Activated naive CD4-positive, alpha-beta T cell treated with anti-CD3 and anti-CD28 coated beads, Interleukin-2, amount 50 U/mL, for 24 hours (primary cell): ENCODE data around the gene OSGIN1.

Experiments used
- H3K27ac Mint-ChIP-seq: one replicate; pipeline ENCODE4 v1.8.0; 2021; ENCODE audit warnings: mild to moderate bottlenecking, mixed read lengths
- H3K27me3 Mint-ChIP-seq: one replicate; pipeline ENCODE4 v1.8.0; 2021; ENCODE audit warnings: mixed read lengths
- H3K36me3 Mint-ChIP-seq: one replicate; pipeline ENCODE4 v1.8.0; 2021; ENCODE audit warnings: mixed read lengths
- H3K4me1 Mint-ChIP-seq: one replicate; pipeline ENCODE4 v1.8.0; 2021; ENCODE audit warnings: mixed read lengths
- H3K4me3 Mint-ChIP-seq: one replicate; pipeline ENCODE4 v1.8.0; 2021; ENCODE audit warnings: mild to moderate bottlenecking, mixed read lengths
- H3K9me3 Mint-ChIP-seq: one replicate; pipeline ENCODE4 v1.8.0; 2021; ENCODE audit warnings: mixed read lengths

Gene OSGIN1

DNA sequence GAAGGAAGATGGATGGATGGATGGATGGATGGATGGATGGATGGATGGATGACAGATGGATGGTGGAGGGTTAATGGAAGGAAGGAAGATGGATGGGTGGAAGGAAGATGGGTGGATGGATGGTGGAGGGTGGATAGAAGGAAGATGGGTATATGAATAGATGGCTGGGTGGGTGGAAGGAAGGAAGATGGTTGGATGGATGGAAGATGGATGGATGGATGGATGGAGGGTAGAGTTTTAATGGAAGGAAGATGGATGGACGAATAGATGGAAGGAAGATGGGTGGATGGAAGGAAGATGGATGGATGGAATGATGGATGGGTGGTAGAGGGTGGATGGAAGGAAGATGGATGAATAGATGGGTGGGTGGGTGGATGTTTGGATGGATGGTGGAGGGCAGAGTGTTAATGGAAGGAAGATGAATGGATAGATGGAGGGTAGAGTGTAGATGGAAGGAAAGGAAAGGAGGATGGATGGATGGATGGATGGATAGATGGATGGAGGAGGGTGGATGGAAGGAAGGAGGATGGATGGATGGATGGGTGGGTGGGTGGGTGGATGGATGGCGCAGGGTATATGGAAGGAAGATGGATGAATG, 32.0 kb upstream of the OSGIN1 start:
- Mint-ChIP-seq H3K4me3 (no peak overlapping the region), H3K4me1 (no peaks in the 10 kb centered on the region), H3K27me3 (no peaks in the 10 kb centered on the region), H3K9me3 (no peaks in the 10 kb centered on the region), H3K36me3 (peaks cover 10% of the 10 kb centered on the region), H3K27ac (peak overlapping the region; percentile 3)

DNA sequence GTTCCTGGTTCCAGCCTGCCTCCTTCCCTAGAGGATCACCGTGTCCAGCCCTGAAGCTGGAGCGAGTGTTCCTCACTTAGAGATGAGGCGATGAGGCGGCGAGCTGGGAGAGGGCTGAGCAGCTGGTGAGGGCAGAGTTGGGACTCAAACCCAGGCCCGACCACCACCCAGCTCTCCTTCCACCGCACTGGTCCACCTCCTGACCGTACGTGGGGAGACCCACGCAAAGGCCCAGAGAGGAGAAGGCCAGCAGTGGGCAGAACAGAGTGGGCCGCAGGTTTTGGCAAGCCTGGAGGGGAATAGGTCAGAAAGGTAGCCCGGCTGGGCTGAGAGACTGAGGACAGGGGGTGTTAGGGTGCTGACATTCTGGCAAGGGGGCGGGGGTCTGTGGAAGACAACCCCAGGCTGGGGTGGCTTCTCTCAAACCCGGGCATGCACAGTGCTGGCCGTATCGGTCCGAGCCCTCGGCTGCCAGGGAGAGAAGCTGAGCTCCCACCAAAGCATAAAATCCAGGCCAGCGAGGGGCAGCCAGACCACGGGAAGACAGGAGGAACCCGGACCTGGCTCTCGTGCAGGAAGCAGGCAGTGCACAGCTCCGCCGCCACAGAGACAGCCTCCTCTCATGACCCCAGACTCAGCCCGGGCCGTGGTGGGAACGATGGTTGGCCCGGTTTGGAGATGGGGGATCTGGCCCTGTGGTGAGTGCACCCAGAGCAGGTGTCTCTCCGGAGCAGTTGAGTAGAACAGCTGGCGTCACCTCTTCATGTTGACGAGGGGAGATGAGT, 29.3 kb upstream of the OSGIN1 start:
- Mint-ChIP-seq H3K4me3 (no peak overlapping the region), H3K36me3 (peaks cover 5% of the 10 kb centered on the region), H3K9me3 (no peaks in the 10 kb centered on the region), H3K27me3 (no peaks in the 10 kb centered on the region), H3K27ac (no peak overlapping the region), H3K4me1 (peaks cover 4% of the 10 kb centered on the region)

DNA sequence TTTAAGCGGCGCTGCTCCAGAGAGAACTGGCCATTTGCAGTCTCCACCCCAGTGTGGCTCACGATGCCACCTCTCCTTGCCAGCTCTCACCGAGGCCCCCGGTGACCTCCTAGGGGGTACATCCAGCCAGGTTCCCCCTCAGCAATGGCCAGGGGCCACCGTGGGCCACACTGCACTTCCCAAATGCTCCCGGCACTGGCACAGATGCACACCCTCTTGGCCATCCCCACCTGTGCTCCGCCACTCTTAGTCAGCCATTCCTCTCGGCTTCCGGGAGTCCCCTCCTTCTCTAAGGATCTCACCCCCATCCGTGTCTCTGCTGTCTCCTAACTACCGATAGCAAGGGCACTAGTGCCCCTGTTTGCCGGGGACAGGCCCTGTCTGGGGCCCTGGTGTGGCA, 28.4 kb upstream of the OSGIN1 start:
- no peaks in the 10 kb centered on the region for H3K9me3 Mint-ChIP-seq
- H3K36me3 Mint-ChIP-seq, result peaks cover 5% of the 10 kb centered on the region
- peaks cover 4% of the 10 kb centered on the region for H3K4me1 Mint-ChIP-seq
- no peaks in the 10 kb centered on the region for H3K27me3 Mint-ChIP-seq
- no peak overlapping the region for H3K4me3 Mint-ChIP-seq
- H3K27ac Mint-ChIP-seq, result no peak overlapping the region

DNA sequence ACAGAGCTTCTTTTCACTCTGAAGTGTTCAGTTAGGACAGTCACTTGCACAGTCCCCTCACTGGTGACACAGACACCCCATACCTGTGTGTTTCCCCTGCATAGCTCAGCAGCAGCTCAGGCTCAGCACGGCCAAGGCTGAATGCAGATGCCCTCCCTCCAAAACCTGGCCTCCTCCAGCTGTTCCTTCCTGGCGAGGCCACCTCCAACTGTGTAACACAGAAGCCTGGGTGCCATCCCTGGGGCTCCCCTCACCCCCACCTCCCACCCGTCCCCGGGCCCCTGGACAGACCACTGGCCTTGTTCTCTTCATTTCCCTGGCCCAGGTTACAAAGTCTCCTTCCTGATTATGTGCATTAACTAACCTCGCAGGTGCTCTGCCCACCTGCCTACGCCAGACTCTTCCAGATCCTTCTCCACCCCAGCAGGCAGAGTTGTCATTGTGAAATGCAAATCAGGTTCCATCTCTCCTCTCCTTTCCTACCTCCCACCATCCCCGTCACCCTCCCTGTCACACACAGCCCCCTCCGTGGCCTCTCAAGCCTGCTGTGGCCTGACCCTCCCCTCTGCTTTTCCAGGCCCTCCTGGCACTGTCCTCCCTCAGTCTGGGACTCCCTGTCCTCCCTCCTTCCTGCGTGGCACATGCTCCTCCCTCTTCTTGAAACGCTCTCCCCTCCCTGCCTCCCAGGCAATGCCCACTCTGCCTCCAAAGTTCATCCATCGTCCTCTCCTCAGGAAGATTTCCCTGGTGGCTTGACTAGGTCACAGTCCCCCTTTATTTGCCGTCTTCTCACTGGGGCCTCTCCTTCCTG, 27.7 kb upstream of the OSGIN1 start:
- H3K27ac Mint-ChIP-seq, result no peak overlapping the region
- peaks cover 4% of the 10 kb centered on the region for H3K4me1 Mint-ChIP-seq
- no peaks in the 10 kb centered on the region for H3K27me3 Mint-ChIP-seq
- no peak overlapping the region for H3K4me3 Mint-ChIP-seq
- H3K9me3 Mint-ChIP-seq, result no peaks in the 10 kb centered on the region
- peaks cover 5% of the 10 kb centered on the region for H3K36me3 Mint-ChIP-seq

DNA sequence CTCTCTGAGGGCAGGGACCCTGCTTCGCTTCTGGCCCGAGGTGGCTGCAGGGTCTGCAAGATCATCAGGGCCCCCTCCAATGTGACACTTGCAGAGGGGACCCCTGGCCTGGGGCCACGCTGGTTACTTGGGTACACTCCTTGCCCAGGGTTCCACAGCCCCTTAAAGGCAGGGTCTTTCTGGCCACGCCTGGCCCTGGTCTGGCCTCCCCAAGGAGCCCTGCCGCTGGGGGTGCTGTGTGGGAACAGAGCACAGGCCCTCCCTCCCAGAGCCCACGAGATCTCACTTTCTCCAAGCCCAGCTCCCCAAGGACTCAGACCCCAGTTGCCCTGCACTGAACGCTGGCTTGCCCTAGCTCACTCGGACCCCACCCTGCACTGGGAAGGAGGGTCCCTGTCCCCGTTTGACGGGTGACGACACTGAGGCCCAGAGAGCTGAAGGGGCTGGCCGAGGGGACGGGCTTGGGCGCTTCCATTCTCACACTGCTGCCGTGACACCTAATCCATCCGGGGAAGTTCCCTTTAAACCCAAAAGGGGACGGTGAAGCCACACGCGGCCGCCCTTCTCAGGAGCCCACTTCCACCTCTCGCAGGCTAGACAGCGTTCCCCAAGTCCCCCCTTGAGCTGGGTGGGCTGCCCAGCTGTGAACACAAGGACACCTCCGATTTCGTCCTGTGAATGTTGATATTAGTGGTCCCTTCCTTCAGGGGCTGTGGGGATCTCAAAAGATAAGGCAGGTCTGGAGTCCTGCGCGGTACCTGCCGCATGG, 26.9 kb upstream of the OSGIN1 start:
- Mint-ChIP-seq H3K27me3 (no peaks in the 10 kb centered on the region), H3K36me3 (peaks cover 2% of the 10 kb centered on the region), H3K27ac (no peak overlapping the region), H3K9me3 (no peaks in the 10 kb centered on the region), H3K4me1 (peaks cover 4% of the 10 kb centered on the region), H3K4me3 (no peak overlapping the region)

DNA sequence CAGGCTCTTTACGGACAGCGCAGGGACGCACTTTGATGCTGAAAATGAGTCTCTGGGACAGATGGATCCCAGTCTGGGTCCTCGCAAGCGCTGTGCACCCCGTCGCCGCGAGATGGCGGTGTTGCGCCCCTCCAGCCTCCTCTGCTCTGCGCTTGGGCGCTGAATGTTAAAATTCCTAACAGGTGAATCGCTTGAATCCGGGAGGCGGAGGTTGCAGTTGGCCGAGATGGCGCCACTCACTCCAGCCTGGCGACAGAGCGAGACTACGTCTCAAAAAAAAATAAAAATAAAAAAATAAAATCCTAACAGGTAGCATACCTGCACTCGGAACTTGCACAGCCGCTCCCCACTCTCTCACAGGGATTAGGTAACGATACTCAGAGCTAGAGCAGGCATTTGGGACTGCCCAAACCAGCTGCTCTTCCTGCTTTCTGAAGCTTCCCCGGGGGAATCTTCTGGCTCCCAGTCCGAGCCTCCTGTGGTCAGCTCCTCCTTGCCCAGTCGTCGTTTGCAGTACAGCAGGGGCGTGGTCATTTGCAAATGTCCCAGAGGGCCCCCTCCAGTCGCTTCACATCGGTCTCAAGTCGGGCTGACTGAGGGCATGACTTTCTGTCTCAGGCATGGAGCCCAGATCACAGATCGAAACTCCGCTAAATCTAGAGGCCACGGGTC, 26.2 kb upstream of the OSGIN1 start:
- Mint-ChIP-seq H3K9me3 (no peaks in the 10 kb centered on the region), H3K4me3 (no peak overlapping the region)

DNA sequence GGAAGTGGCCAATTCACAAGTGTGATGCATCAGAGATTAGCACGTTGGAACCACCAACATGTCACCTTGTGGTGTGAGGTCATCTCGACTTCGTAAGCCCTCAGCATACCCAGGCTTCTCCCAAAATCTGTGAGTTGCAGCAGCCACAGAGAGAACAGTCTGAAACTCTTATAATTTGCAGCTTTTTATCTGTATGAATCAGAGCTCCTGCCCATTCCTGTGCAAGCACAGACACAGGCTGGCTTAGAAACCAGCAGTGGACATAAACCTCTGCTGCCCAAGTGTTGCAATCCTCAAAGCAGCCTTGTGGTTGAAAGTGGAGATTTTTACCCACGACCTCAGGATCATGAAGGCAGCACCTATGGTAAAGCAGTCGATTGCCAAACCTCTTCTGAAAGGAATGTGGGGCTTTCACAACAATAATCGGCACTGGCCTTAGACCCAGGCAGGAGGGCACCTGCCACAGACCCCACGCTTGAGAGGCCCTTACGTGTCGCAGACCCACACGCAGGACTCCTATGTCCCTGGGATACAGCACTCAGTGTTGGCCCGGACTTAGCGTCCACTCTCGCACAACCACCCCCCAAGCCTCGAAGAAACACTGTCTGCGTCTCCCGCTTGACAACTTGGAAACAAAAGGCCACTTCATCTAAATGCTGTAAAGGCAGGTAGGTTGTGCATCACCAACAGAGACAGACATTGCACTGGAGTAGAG, 24.5 kb upstream of the OSGIN1 start:
- H3K36me3 Mint-ChIP-seq, result no peaks in the 10 kb centered on the region
- no peak overlapping the region for H3K4me3 Mint-ChIP-seq
- H3K9me3 Mint-ChIP-seq, result no peaks in the 10 kb centered on the region
- no peaks in the 10 kb centered on the region for H3K27me3 Mint-ChIP-seq
- H3K4me1 Mint-ChIP-seq, result peaks cover 4% of the 10 kb centered on the region
- no peak overlapping the region for H3K27ac Mint-ChIP-seq

More for the DNA sequence above, 26.2 kb upstream of the OSGIN1 start:
- no peaks in the 10 kb centered on the region for H3K27me3 Mint-ChIP-seq
- peaks cover 2% of the 10 kb centered on the region for H3K36me3 Mint-ChIP-seq
- H3K4me1 Mint-ChIP-seq, result peaks cover 4% of the 10 kb centered on the region
- no peak overlapping the region for H3K27ac Mint-ChIP-seq

DNA sequence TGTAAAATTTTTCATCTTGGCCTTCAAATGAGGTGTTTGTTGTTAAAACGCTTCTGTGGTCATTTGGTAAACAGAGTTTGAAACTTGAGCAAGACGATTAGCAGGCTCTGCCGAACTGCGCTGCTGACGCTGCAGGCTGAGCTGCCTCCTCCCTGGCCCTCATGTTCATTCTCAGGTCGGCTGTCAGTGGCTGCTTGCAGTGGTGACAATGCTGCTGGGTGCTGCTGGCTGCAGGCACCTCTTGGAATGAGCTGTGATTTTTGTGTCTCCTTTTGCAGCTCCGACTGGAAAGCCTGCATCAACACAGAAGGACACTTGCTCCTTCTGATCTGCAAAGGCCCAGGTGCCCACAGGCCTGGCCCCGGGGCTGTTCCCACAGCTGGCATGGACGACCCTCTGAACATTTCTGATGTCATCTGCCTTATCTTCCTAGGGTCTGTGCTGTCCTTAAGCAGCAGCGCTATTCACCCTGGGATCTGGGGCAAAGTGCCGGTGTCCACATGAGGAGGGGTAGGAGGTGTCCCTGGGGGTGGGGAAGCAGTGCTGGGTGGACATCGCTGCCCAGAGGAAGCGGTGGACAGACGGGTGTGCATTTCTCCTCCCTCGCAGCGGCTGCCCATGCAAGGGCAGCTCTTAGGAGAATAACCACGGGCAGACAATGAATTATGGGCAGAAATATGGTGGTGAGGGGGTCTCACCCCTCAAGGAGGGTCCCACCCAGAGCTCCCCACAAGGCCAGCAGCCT, 23.1 kb upstream of the OSGIN1 start:
- no peaks in the 10 kb centered on the region for H3K9me3 Mint-ChIP-seq
- peaks cover 4% of the 10 kb centered on the region for H3K4me1 Mint-ChIP-seq

DNA sequence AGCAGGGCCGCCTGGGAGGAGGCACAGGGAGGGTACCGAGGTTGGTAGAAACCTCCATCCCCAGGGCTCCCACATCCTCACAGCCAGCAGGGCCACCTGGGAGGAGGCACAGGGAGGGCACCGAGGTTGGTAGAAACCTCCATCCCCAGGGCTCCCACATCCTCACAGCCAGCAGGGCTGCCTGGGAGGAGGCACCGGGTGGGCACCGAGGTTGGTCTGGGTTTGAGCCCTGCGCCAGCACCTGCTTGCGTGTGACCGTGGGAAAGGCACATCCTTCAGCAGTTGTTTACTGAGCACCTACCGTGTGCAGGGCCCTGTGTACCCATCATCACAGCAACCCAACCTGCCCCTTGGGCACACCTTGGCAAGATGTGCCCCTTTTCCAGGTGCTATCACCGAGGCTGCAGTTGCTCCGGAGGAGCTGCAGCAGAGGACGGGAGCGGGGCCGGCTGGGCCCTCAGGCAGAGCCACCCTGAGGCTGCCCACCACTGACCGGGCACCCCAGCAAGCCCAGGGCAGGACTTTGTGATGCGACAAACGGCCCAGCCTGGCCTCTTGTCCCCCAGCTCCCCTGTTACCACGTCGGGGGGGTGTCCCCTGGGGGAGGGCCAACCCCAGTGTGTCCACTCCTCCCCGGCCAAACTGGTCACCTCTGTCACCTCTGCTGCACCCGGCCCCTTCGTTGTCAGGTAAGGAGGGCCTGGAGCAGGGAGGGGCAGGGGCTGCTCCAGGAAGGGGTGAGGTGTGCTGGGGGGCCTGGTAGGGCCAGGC, 22.1 kb upstream of the OSGIN1 start:
- H3K27ac Mint-ChIP-seq, result no peak overlapping the region
- H3K9me3 Mint-ChIP-seq, result no peaks in the 10 kb centered on the region
- peaks cover 4% of the 10 kb centered on the region for H3K4me1 Mint-ChIP-seq
- H3K4me3 Mint-ChIP-seq, result no peak overlapping the region
- H3K27me3 Mint-ChIP-seq, result no peaks in the 10 kb centered on the region
- peaks cover 1% of the 10 kb centered on the region for H3K36me3 Mint-ChIP-seq

More for the DNA sequence above, 23.1 kb upstream of the OSGIN1 start:
- Mint-ChIP-seq H3K36me3 (peaks cover 1% of the 10 kb centered on the region), H3K27me3 (no peaks in the 10 kb centered on the region), H3K4me3 (no peak overlapping the region), H3K27ac (no peak overlapping the region)

DNA sequence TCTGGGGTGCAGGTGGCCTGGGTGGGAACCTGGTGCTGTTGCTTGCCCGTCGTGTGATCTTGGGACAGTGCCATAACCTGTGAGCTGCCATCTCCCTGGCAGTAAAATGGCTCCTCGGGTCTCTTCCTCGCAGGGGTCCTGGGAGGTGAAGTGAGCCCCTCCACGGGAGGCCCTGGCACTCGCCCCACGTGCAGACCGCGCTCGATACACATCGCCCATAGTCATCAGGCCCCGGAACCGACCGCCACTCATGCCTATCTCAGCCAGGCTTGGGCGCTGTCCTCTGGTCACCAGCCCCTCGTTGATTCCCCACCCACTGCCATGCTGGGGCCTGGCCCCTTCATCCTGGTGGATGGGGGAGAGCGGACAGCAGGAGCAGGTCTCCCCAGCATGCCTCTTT, 21.5 kb upstream of the OSGIN1 start:
- H3K4me3 Mint-ChIP-seq, result no peak overlapping the region
- no peaks in the 10 kb centered on the region for H3K9me3 Mint-ChIP-seq
- no peaks in the 10 kb centered on the region for H3K27me3 Mint-ChIP-seq
- H3K27ac Mint-ChIP-seq, result no peak overlapping the region
- H3K4me1 Mint-ChIP-seq, result peaks cover 2% of the 10 kb centered on the region
- H3K36me3 Mint-ChIP-seq, result peaks cover 1% of the 10 kb centered on the region

DNA sequence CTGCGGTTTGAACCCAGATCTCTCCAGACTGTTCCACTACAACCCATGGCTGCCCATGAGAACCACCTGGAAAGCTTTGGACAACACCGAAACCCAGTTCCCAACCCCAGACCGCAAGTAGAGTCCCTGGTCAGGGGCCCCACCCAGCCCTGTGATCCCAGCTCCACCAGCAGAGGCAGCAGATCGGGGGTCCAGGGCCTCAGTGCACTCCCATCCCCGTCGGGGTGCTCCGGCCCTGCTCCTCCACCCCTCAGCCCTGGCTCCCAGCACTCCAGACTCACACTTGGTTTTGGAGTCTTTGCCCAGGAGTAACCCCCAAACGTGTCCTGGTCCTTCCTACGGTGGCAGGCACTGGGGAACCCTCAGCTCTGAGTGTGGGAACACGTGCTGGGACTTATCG, 20.7 kb upstream of the OSGIN1 start:
- no peak overlapping the region for H3K27ac Mint-ChIP-seq
- H3K4me3 Mint-ChIP-seq, result no peak overlapping the region
- no peaks in the 10 kb centered on the region for H3K9me3 Mint-ChIP-seq
- peaks cover 1% of the 10 kb centered on the region for H3K36me3 Mint-ChIP-seq
- no peaks in the 10 kb centered on the region for H3K4me1 Mint-ChIP-seq
- no peaks in the 10 kb centered on the region for H3K27me3 Mint-ChIP-seq

DNA sequence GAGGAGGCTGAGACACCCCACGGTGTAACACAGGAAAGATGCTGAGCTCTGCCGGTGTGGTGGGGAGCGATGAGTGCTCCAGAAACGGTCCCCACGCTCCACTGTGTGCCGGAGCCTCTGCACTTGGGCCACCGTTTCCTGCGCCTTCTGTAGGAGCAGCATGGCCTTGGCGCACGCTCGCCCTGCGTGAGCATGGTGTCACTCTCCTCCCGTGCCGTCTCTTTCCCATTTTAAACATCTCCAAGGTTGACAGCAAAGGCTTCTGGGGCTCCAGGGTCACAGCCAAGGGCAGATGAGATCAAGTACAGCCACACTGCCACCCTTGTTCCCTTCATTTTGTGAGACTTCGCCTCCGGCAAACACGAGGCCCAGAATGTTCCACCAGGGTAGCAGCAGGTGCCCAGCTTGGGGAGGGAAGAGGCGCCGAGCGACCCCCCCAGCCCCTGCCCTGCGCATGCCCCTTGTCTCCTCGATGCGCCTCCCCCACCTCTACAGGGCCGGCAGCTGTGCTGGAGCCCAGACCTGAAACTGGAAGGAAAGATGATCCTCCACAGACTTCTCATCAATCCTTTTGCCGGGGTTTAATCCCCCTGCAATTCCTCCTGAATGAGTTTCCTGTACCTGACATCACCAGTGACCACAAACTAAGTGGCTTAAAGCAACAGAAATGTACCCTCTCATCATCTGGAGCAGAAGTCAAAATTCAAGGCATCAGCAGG, 19.9 kb upstream of the OSGIN1 start:
- Mint-ChIP-seq H3K36me3 (peaks cover 1% of the 10 kb centered on the region), H3K27ac (no peak overlapping the region), H3K9me3 (no peaks in the 10 kb centered on the region), H3K4me3 (no peak overlapping the region), H3K27me3 (no peaks in the 10 kb centered on the region), H3K4me1 (no peaks in the 10 kb centered on the region)
